WERI-Rb-1 (cell line): ENCODE measurements around the gene BLOC1S3.

Experiments
- DNase-seq: peaks from one replicate; pipeline ENCODE4 v3.0.0-alpha.2; 2020
- H3K27ac ChIP-seq: fragments of 250-450 bp; sonication (Bioruptor Pico); 2 replicates; pipeline ENCODE4 v1.5.1; 2020; ENCODE audit warnings: mild to moderate bottlenecking, moderate library complexity
- H3K27me3 ChIP-seq: fragments of 250-450 bp; sonication (Bioruptor Pico); 2 replicates; pipeline ENCODE4 v1.5.1; 2021; ENCODE audit warnings: mild to moderate bottlenecking, low read depth, moderate library complexity; ENCODE audit not compliant: insufficient read depth, severe bottlenecking
- H3K36me3 ChIP-seq: fragments of 250-450 bp; sonication (Bioruptor Pico); 2 replicates; pipeline ENCODE4 v1.5.1; 2020; ENCODE audit warnings: mild to moderate bottlenecking, moderate library complexity
- H3K4me3 ChIP-seq: 2 replicates; pipeline ENCODE4 v1.5.1; 2011; ENCODE audit warnings: low read depth, mild to moderate bottlenecking, control low read depth, low read length
- H3K9me3 ChIP-seq: fragments of 250-450 bp; sonication (Bioruptor Pico); 2 replicates; pipeline ENCODE4 v1.5.1; 2021; ENCODE audit warnings: mild to moderate bottlenecking, moderate library complexity; ENCODE audit not compliant: severe bottlenecking
- TF ChIP-seq, protein P1 (sequence below): IDR thresholded peaks from 2 replicates; pipeline ENCODE4 v1.5.1; 2011; ENCODE audit warnings: low read depth, mild to moderate bottlenecking, control low read depth, inconsistent platforms, low read length

BLOC1S3 gene

DNA sequence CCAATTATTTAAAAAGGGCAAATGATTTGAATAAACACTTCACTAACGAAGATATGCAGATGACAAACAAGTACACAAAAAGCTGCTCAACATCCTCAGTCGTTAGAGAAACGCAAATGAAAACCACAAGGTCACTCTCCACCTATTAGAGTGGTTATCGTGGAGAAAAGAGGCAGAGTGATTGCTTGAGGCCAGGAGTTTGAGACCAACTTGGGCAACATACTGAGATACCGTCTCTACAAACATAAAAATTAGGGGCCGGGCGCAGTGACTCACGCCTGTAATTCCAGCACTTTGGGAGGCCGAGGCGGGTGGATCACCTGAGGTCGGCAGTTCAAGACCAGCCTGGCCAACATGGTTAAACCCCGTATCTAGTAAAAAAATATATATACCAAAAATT lies 27.2 kb downstream of the BLOC1S3 start:
- TF ChIP-seq, protein P1, sequence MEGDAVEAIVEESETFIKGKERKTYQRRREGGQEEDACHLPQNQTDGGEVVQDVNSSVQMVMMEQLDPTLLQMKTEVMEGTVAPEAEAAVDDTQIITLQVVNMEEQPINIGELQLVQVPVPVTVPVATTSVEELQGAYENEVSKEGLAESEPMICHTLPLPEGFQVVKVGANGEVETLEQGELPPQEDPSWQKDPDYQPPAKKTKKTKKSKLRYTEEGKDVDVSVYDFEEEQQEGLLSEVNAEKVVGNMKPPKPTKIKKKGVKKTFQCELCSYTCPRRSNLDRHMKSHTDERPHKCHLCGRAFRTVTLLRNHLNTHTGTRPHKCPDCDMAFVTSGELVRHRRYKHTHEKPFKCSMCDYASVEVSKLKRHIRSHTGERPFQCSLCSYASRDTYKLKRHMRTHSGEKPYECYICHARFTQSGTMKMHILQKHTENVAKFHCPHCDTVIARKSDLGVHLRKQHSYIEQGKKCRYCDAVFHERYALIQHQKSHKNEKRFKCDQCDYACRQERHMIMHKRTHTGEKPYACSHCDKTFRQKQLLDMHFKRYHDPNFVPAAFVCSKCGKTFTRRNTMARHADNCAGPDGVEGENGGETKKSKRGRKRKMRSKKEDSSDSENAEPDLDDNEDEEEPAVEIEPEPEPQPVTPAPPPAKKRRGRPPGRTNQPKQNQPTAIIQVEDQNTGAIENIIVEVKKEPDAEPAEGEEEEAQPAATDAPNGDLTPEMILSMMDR = no peak
- Histone ChIP-seq H3K27ac (no peak overlapping the region), H3K36me3 (no peaks in the 10 kb centered on the region), H3K27me3 (no peaks in the 10 kb centered on the region), H3K9me3 (no peaks in the 10 kb centered on the region), H3K4me3 (no peak overlapping the region)
- DNase-seq = no peak

DNA sequence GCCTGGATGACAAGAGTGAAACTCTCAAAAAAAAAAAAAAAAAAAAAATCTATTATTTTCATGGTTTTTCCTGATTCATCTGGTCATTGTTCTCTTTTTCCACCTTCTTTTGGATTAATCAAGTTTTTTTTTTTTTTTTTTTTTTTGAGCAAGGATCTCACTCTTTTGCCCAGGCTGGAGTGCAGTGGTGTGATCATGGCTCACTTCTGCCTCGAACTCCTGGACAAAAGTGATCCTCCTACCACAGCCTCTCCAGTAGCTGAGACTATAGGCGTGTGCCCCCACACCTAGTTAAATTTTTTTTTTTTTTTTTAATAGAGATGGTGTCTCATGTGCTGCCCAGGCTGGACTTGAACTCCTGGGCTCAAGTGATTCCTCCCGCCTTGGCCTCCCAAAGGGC lies 27.7 kb downstream of the BLOC1S3 start:
- no peak for DNase-seq
- H3K27ac ChIP-seq = no peak overlapping the region

DNA sequence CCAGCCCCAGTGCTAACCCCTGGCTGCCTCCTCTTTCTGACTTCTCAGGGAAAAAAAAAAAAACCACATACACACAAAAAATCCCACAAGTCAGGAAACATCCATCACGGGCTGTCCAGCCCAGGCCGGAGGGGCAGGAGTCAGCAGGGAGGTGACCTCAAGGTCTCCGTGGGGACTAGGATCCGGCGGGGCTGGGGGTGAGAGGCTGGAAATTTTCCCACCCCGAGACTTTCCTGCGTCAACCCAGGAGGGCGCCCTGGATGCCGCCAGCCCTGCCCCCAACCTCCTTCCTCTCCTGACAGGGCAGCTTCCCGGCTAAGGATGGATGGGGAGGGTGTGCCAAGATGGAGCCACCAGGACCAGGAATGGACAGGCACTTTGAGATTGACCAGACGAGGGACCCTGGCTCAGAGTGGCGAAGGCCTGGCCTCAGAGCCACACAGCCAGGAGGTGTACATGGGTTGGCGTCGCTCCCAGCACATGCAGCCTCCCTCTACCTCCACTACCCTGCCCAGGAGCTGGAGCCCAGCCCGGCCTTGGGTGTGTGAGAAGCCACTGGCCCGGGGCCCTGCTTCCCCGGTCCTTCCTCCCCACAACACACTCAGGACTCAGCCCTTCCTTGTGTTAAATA lies 33.3 kb downstream of the BLOC1S3 start:
- Histone ChIP-seq H3K4me3 (no peak overlapping the region), H3K9me3 (no peaks in the 10 kb centered on the region), H3K36me3 (no peaks in the 10 kb centered on the region), H3K27ac (no peak overlapping the region), H3K27me3 (no peaks in the 10 kb centered on the region)
- TF ChIP-seq, protein P1 = no peak
- DNase-seq = no peak

More for the DNA sequence above, 27.7 kb downstream of the BLOC1S3 start:
- Histone ChIP-seq H3K36me3 (no peaks in the 10 kb centered on the region), H3K9me3 (no peaks in the 10 kb centered on the region), H3K27me3 (no peaks in the 10 kb centered on the region), H3K4me3 (no peak overlapping the region)
- TF ChIP-seq, protein P1 = no peak

DNA sequence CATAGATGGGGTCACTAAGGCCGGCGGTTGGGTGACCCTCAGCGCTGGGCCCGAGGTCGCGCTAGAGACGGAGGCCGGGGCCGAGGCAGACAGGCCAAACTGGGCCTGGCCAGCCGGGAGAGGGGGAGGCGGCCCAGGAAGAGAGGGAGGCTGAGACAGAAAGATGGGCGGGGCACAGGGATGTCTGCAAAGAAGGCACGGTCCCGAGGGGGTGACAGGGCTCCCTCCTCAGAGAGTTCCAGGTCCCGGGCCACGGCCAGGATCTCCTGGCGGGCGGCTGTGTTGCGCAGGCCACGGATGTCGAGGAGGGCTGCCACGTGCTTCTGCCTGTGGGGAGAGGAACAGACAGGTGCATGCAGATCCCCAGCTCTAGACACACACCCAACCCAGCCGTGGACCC lies 34.4 kb downstream of the BLOC1S3 start:
- no peak for DNase-seq
- H3K27me3 ChIP-seq = no peaks in the 10 kb centered on the region
- no peaks in the 10 kb centered on the region for H3K36me3 ChIP-seq

DNA sequence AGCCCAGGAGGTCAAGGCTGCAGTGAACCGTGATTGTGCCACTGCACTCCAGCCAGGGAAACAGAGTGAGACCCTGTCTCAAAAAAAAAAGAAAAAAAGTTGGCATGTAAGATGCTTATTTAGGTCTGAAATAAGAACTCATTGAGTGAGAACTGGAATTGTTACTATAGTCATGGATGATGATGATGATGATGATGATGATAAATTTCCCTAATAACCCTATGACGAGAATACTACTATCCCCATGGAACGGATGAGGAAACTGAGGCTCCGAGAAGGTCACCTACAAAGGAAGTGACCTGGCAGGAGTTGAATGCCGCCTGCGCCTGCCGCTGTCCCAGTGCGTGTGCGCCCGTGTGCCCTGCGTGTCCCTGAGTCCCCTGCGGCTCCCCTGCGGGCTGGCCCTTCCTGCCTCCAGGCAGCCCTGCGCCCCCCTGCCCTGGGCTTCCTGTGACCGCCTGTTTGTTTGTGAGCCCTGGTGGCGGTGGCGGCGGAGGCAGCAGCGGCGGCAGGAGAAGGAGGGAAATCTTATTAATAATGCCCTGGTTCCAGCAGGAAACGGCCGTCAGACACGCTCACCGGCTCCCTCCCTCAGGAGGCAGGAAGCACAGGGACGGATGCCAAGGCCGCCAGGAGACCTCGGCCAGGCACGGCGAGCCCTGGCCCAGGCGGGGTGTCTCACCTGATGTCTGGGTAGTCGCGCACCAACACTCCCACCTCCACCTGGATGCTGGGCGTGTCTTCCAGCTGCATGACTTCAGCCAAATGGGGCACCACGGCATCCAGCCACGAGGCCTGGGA lies 37.0 kb downstream of the BLOC1S3 start:
- Histone ChIP-seq H3K4me3 (no peak overlapping the region), H3K27me3 (no peaks in the 10 kb centered on the region), H3K36me3 (no peaks in the 10 kb centered on the region), H3K27ac (no peak overlapping the region), H3K9me3 (no peaks in the 10 kb centered on the region)
- TF ChIP-seq, protein P1 = no peak
- no peak for DNase-seq

More for the DNA sequence above, 34.4 kb downstream of the BLOC1S3 start:
- no peaks in the 10 kb centered on the region for H3K9me3 ChIP-seq
- no peak overlapping the region for H3K27ac ChIP-seq
- TF ChIP-seq, protein P1 = no peak
- H3K4me3 ChIP-seq = no peak overlapping the region
